ENCODE results near the gene APCDD1L. TPM values are rescaled to one million over a fixed set of nuclear protein-coding genes. Genes with fewer than 3 reads are reported as not detected.

Gene APCDD1L
- total RNA-seq, 1 donor, result 16.3 TPM

DNA sequence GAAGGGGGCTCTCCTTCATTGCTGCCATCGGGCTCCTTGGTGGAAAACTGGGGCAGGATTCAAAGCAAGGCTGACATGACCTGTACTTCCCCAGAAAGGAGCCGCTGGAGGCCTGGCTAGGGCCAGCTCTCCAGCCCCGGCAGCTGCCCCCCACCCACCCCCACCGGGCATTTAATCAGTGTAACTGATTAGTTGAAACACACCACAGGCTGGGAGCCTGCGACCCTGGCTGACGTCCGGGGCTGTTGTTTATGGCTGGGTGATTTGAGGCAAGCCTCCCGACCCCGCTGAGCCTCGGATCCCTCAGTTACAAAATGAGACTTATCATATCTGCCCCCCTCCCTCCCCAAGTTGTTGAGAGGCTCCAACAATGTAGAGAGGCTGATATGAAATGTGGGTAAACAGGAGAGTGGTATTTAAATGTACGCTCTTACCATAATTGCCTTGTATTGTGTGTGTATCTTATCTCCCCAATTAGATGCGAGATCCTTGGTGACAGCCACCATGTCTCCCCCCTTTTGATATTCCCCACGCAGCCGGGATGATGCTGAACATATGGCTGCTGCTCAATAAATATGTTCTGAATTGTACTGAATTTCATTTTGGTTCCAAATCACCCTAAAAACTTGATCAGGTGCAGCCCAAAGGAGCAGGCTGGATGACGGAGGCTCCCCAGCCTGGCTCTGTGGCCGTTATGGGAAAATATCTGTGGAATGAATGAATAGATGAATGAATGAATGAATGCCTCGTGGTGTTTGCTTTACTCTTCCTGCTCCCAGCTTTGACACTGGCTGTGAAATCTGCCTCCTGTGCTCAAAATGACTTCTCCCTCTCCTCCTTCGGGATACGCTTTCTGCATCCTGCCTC, 31.8 kb upstream of the APCDD1L start:
- H3K4me3 ChIP-seq (ENCODE audit: insufficient read depth, low read length), result no peak overlapping the region
- peaks cover 12% of the 10 kb centered on the region for H3K36me3 ChIP-seq (ENCODE audit: insufficient read depth, low read length)
- peak overlapping the region; percentile 81 for H3K27ac ChIP-seq (ENCODE audit: low read depth, low read length)
- peaks cover 72% of the 10 kb centered on the region for H3K4me1 ChIP-seq (ENCODE audit: insufficient read depth, low read length)
- TF ChIP-seq, protein P1, sequence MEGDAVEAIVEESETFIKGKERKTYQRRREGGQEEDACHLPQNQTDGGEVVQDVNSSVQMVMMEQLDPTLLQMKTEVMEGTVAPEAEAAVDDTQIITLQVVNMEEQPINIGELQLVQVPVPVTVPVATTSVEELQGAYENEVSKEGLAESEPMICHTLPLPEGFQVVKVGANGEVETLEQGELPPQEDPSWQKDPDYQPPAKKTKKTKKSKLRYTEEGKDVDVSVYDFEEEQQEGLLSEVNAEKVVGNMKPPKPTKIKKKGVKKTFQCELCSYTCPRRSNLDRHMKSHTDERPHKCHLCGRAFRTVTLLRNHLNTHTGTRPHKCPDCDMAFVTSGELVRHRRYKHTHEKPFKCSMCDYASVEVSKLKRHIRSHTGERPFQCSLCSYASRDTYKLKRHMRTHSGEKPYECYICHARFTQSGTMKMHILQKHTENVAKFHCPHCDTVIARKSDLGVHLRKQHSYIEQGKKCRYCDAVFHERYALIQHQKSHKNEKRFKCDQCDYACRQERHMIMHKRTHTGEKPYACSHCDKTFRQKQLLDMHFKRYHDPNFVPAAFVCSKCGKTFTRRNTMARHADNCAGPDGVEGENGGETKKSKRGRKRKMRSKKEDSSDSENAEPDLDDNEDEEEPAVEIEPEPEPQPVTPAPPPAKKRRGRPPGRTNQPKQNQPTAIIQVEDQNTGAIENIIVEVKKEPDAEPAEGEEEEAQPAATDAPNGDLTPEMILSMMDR (IDR thresholded peaks at IDR 0.05; ENCODE audit: extremely low read depth, low read depth, low read length), result no peak
- no peaks in the 10 kb centered on the region for H3K27me3 ChIP-seq (ENCODE audit: insufficient read depth, low read length)
- no peak for DNase-seq (ENCODE audit: insufficient read length, low spot score, missing footprints)
- no peaks in the 10 kb centered on the region for H3K79me2 ChIP-seq (ENCODE audit: insufficient read depth, low read length)
- H2AFZ ChIP-seq (ENCODE audit: low read length), result no peak overlapping the region
- no peaks in the 10 kb centered on the region for H3K9me3 ChIP-seq (ENCODE audit: low read depth, low read length)
- peak overlapping the region; percentile 20 for H3K4me2 ChIP-seq (ENCODE audit: insufficient read depth, low read length)
- no peaks in the 10 kb centered on the region for H4K20me1 ChIP-seq (ENCODE audit: insufficient read depth, low read length)

DNA sequence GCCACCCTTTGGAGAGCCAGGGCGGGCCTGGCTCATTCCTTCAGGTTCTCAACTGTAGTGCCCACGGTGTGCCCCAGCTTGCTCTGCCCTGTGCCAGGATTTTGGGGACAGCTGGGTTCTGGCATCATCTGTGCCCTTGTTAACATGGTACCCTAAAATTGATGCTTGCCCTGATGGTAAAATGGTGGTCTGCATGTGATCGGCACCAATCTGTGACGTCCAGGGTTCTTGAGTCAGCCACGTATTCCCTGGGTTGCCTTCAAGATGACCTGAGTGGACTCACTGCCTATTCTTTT, 31.2 kb upstream of the APCDD1L start:
- DNase-seq (ENCODE audit: insufficient read length, low spot score, missing footprints), result no peak
- TF ChIP-seq, protein P1 (IDR thresholded peaks at IDR 0.05; ENCODE audit: extremely low read depth, low read depth, low read length), result no peak
- Histone ChIP-seq H2AFZ (ENCODE audit: low read length) (no peak overlapping the region), H3K4me3 (ENCODE audit: insufficient read depth, low read length) (no peak overlapping the region), H3K36me3 (ENCODE audit: insufficient read depth, low read length) (peaks cover 12% of the 10 kb centered on the region), H3K4me2 (ENCODE audit: insufficient read depth, low read length) (no peak overlapping the region), H3K27ac (ENCODE audit: low read depth, low read length) (peak overlapping the region; percentile 81), H3K79me2 (ENCODE audit: insufficient read depth, low read length) (no peaks in the 10 kb centered on the region), H4K20me1 (ENCODE audit: insufficient read depth, low read length) (no peaks in the 10 kb centered on the region), H3K27me3 (ENCODE audit: insufficient read depth, low read length) (no peaks in the 10 kb centered on the region), H3K9me3 (ENCODE audit: low read depth, low read length) (no peaks in the 10 kb centered on the region), H3K4me1 (ENCODE audit: insufficient read depth, low read length) (peaks cover 78% of the 10 kb centered on the region)

DNA sequence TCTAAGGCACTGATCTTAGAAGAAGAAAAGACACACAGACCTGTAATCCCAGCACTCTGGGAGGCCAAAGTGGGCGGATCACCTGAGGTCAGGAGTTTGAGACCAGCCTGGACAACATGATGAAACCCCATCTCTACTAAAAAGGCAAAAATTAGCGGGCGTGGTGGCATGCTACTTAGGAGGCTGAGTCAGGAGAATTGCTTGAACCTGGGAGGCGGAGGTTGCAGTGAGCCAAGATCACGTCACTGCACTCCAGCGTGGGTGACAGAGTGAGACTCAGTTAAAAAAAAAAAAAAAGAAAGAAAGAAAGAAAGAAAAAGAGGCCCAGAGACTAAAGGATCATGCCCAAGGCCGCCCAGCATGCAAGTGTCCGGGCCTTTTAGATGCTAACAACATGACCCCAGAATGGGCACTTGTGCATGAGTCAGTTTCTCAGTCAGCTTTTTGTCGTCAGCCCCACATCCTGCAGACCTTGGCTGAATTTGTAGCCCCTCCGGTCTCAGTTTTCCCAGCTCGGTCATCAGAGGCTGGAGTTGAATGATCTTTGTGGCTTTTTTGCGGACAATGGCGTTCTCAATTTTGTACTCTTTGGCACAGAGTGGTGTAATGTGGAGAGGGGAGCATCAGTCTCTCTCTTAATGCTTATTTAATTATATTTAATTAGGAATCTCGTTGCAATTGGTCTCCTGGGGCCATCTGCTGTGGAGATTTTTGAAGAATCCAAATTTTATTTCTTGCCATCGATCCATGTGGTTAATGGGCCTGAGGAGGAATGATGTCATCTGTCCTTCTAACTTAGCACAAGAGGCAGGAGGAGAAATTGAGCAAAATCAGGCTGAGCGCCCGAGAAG, 30.6 kb upstream of the APCDD1L start:
- peak overlapping the region; percentile 60 for H2AFZ ChIP-seq (ENCODE audit: low read length)
- H3K4me3 ChIP-seq (ENCODE audit: insufficient read depth, low read length), result peak overlapping the region; percentile 42
- H3K9me3 ChIP-seq (ENCODE audit: low read depth, low read length), result no peaks in the 10 kb centered on the region
- H3K79me2 ChIP-seq (ENCODE audit: insufficient read depth, low read length), result no peaks in the 10 kb centered on the region
- H3K27me3 ChIP-seq (ENCODE audit: insufficient read depth, low read length), result no peaks in the 10 kb centered on the region
- no peaks in the 10 kb centered on the region for H4K20me1 ChIP-seq (ENCODE audit: insufficient read depth, low read length)
- H3K4me2 ChIP-seq (ENCODE audit: insufficient read depth, low read length), result peak overlapping the region; percentile 40
- no peak for DNase-seq (ENCODE audit: insufficient read length, low spot score, missing footprints)
- H3K27ac ChIP-seq (ENCODE audit: low read depth, low read length), result peak overlapping the region; percentile 81
- peaks cover 82% of the 10 kb centered on the region for H3K4me1 ChIP-seq (ENCODE audit: insufficient read depth, low read length)
- TF ChIP-seq, protein P1 (IDR thresholded peaks at IDR 0.05; ENCODE audit: extremely low read depth, low read depth, low read length), result no peak
- peaks cover 12% of the 10 kb centered on the region for H3K36me3 ChIP-seq (ENCODE audit: insufficient read depth, low read length)

DNA sequence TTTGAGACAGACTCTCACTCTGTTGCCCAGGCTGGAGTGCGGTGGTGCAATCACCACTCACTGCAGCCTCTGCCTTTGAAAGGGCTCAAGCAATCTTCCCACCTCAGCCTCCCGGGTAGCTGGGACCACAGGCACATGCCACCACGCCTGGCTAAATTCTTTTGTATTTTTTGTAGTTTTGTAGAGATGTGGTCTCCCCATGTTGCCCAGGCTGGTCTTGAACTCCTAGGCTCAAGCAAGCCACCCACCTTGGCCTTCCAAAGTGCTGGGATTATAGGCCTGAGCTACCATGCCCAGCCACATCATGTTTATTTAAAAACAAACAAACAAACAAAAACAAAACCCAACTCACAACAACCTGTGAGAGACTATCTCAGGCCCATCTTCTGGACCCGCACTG, 29.7 kb upstream of the APCDD1L start:
- no peak for DNase-seq (ENCODE audit: insufficient read length, low spot score, missing footprints)
- H3K4me3 ChIP-seq (ENCODE audit: insufficient read depth, low read length), result no peak overlapping the region
- H3K9me3 ChIP-seq (ENCODE audit: low read depth, low read length), result no peaks in the 10 kb centered on the region
- no peaks in the 10 kb centered on the region for H4K20me1 ChIP-seq (ENCODE audit: insufficient read depth, low read length)
- peaks cover 9% of the 10 kb centered on the region for H3K36me3 ChIP-seq (ENCODE audit: insufficient read depth, low read length)
- no peaks in the 10 kb centered on the region for H3K79me2 ChIP-seq (ENCODE audit: insufficient read depth, low read length)
- H3K27me3 ChIP-seq (ENCODE audit: insufficient read depth, low read length), result no peaks in the 10 kb centered on the region
- peaks cover 73% of the 10 kb centered on the region for H3K4me1 ChIP-seq (ENCODE audit: insufficient read depth, low read length)
- no peak overlapping the region for H2AFZ ChIP-seq (ENCODE audit: low read length)
- no peak overlapping the region for H3K4me2 ChIP-seq (ENCODE audit: insufficient read depth, low read length)
- TF ChIP-seq, protein P1 (IDR thresholded peaks at IDR 0.05; ENCODE audit: extremely low read depth, low read depth, low read length), result no peak
- peak overlapping the region; percentile 81 for H3K27ac ChIP-seq (ENCODE audit: low read depth, low read length)

Data from osteoblast (primary cell).